C4-2B (cell line): Measurements from ENCODE around the gene TPK1.

Experiments used
- CTCF ChIP-seq: fragments of 450-650 bp; conservative IDR thresholded peaks from 2 replicates; pipeline ENCODE4 v1.5.1; 2017; ENCODE audit warnings: mild to moderate bottlenecking
- ZFX ChIP-seq: fragments of 450-650 bp; IDR thresholded peaks from 2 replicates; pipeline ENCODE4 v1.6.1; 2017

GRCh38 chr7:144568233-144568632 is 267.6 kb downstream of the TPK1 start:
- TF ChIP-seq CTCF, result no peak
- no peak for TF ChIP-seq ZFX
